Stimulated activated CD4-positive, alpha-beta T cell treated with anti-CD3 and anti-CD28 coated beads, Interleukin-12 subunit alpha, Interleukin-12 subunit beta, amount 100 ng/mL, for 4 hours (primary cell): ENCODE measurements around the gene TBC1D16.
"Not testable (repeated sequence)": the region's sequence is repeated elsewhere in the genome, so short reads cannot be mapped to it uniquely, and the experiment has no call there.

Experiments
- DNase-seq: peaks from one replicate; pipeline ENCODE4 v3.0.0-alpha.2; 2020

TBC1D16 gene

GRCh38 chr17:79970576-79971068 is 65.0 kb downstream of the TBC1D16 start:
- DNase-seq: no peak

- DNase-seq: no peak
Observed at GRCh38 chr17:79969906-79970305, 65.8 kb downstream of the TBC1D16 start.

GRCh38 chr17:79968116-79968515 is 67.6 kb downstream of the TBC1D16 start:
- no peak for DNase-seq

- DNase-seq: no peak
Observed at GRCh38 chr17:79966681-79967080, 69.0 kb downstream of the TBC1D16 start.

- no peak for DNase-seq
Observed at GRCh38 chr17:79965806-79966205, 69.9 kb downstream of the TBC1D16 start.

GRCh38 chr17:79962467-79962866 is 73.2 kb downstream of the TBC1D16 start:
- not testable (repeated sequence) for DNase-seq

- DNase-seq: not testable (repeated sequence)
Observed at GRCh38 chr17:79961567-79961966, 74.1 kb downstream of the TBC1D16 start.

- no peak for DNase-seq
Observed at GRCh38 chr17:79960788-79961522, 74.7 kb downstream of the TBC1D16 start.

GRCh38 chr17:79959042-79959441 is 76.6 kb downstream of the TBC1D16 start:
- DNase-seq: no peak

GRCh38 chr17:79956853-79957252 is 78.8 kb downstream of the TBC1D16 start:
- DNase-seq: no peak

GRCh38 chr17:79956441-79956735 is 79.3 kb downstream of the TBC1D16 start:
- DNase-seq: not testable (repeated sequence)

- no peak for DNase-seq
Observed at GRCh38 chr17:79955691-79956440, 79.8 kb downstream of the TBC1D16 start.

GRCh38 chr17:79955167-79955549 is 80.5 kb downstream of the TBC1D16 start:
- no peak for DNase-seq

- no peak for DNase-seq
Observed at GRCh38 chr17:79954281-79955166, 81.1 kb downstream of the TBC1D16 start.

- DNase-seq: no peak
Observed at GRCh38 chr17:79953335-79953734, 82.3 kb downstream of the TBC1D16 start.

GRCh38 chr17:79952901-79953300 is 82.8 kb downstream of the TBC1D16 start:
- DNase-seq: no peak

GRCh38 chr17:79952265-79952877 is 83.3 kb downstream of the TBC1D16 start:
- DNase-seq: no peak

- no peak for DNase-seq
Observed at GRCh38 chr17:79951361-79952264, 84.1 kb downstream of the TBC1D16 start.

GRCh38 chr17:79950751-79951150 is 84.9 kb downstream of the TBC1D16 start:
- no peak for DNase-seq

GRCh38 chr17:79950306-79950705 is 85.4 kb downstream of the TBC1D16 start:
- DNase-seq: no peak

- no peak for DNase-seq
Observed at GRCh38 chr17:79949656-79950209, 85.9 kb downstream of the TBC1D16 start.
